GM23248 (cell line): ENCODE measurements around the gene SERBP1. TPM values are rescaled to one million over a fixed set of nuclear protein-coding genes. Genes with fewer than 3 reads are reported as not detected.

Experiments used
- DNase-seq: peaks from one replicate; pipeline ENCODE4 v3.0.0-alpha.2; 2015
- H2AFZ ChIP-seq: fragments of 200-600 bp; sonication (generic); 2 replicates; pipeline ENCODE4 v1.6.1; 2016; ENCODE audit warnings: antibody characterized with exemption
- H3F3A ChIP-seq: fragments of 200-600 bp; sonication (generic); 2 replicates; pipeline ENCODE4 v1.6.1; 2016; ENCODE audit warnings: mild to moderate bottlenecking, antibody characterized with exemption, mixed run types; ENCODE audit not compliant: insufficient read depth
- H3K27ac ChIP-seq: fragments of 200-600 bp; sonication (generic); 2 replicates; pipeline ENCODE4 v1.5.1; 2016; ENCODE audit warnings: mild to moderate bottlenecking
- H3K27me3 ChIP-seq: fragments of 200-600 bp; sonication (generic); replicated peaks from 2 replicates; pipeline ENCODE4 v1.6.1; 2016; ENCODE audit warnings: mild to moderate bottlenecking; ENCODE audit not compliant: insufficient read depth
- H3K36me3 ChIP-seq: fragments of 200-600 bp; sonication (generic); 2 replicates; pipeline ENCODE4 v1.6.1; 2016; ENCODE audit warnings: low read depth, mild to moderate bottlenecking
- H3K4me1 ChIP-seq: fragments of 200-600 bp; sonication (generic); 2 replicates; pipeline ENCODE4 v1.6.1; 2016; ENCODE audit warnings: mild to moderate bottlenecking; ENCODE audit not compliant: insufficient read depth
- H3K4me2 ChIP-seq: fragments of 200-600 bp; sonication (generic); one replicate; pipeline ENCODE4 v1.6.1; 2016; ENCODE audit warnings: mild to moderate bottlenecking; ENCODE audit not compliant: unreplicated experiment
- H3K4me3 ChIP-seq: fragments of 200-600 bp; sonication (generic); 2 replicates; pipeline ENCODE4 v1.5.1; 2016; ENCODE audit warnings: mild to moderate bottlenecking
- H3K79me2 ChIP-seq: fragments of 200-600 bp; sonication (generic); 2 replicates; pipeline ENCODE4 v1.6.1; 2016; ENCODE audit warnings: mild to moderate bottlenecking; ENCODE audit not compliant: insufficient read depth
- H3K9ac ChIP-seq: fragments of 200-600 bp; sonication (generic); 2 replicates; pipeline ENCODE4 v1.6.1; 2016; ENCODE audit warnings: mild to moderate bottlenecking
- H3K9me2 ChIP-seq: fragments of 200-600 bp; sonication (generic); 2 replicates; pipeline ENCODE4 v1.6.1; 2016; ENCODE audit warnings: mixed run types, mild to moderate bottlenecking, moderate library complexity; ENCODE audit not compliant: insufficient read depth
- H3K9me3 ChIP-seq: fragments of 200-600 bp; sonication (generic); one replicate; pipeline ENCODE4 v1.6.1; 2017; ENCODE audit warnings: low read depth
- H4K20me1 ChIP-seq: fragments of 200-600 bp; sonication (generic); 2 replicates; pipeline ENCODE4 v1.6.0; 2016; ENCODE audit not compliant: insufficient read depth
- EZH2 ChIP-seq: fragments of 200-600 bp; sonication (generic); IDR thresholded peaks from 2 replicates; pipeline ENCODE4 v1.6.1; 2018; ENCODE audit warnings: antibody characterized with exemption, mild to moderate bottlenecking; ENCODE audit not compliant: insufficient read depth, poor library complexity, severe bottlenecking
- EZH2phosphoT487 ChIP-seq: fragments of 200-600 bp; sonication (generic); IDR thresholded peaks from 2 replicates; pipeline ENCODE4 v1.6.1; 2018; ENCODE audit warnings: antibody characterized with exemption, moderate library complexity, mild to moderate bottlenecking, low read depth; ENCODE audit not compliant: insufficient read depth
- WGBS, 2 experiments: methylation state at CpG; one replicate each; pipeline ENCODE4 v1.1.6; 2015 to 2017; ENCODE audit warnings: low lambda C conversion rate in 2 of 2, low coverage in 1 of 2; ENCODE audit errors: missing lambda C conversion rate in 2 of 2; 5-methylcytosine and 5-hydroxymethylcytosine counted together
- in situ Hi-C: fragments of 300-500 bp; cut with MboI; formaldehyde crosslinking; loops from 2 replicates; pipeline ENCODE4 v1.15.0; 2020
- polyA plus RNA-seq: library from polyadenylated mRNA; unstranded; fragments of >200 nt; fragmentation: Nextera tagmentation; extraction: Ambion mirVana; gene quantifications from 2 replicates; pipeline ENCODE4 v1.2.1, GENCODE V29; 2016
- total RNA-seq: library from RNA; depleted of rRNA; stranded (reverse); fragments of >200 nt; shearing (Covaris generic); gene quantifications from 2 replicates; pipeline ENCODE4 v1.2.3, GENCODE V29; 2014

SERBP1 gene
- total and polyA plus RNA-seq, 2 experiments from 2014 or later, result 156 to 204 TPM

- no peak for TF ChIP-seq EZH2
- no peak for TF ChIP-seq EZH2phosphoT487
- Histone ChIP-seq H3K27ac (no peak overlapping the region), H3K4me2 (no peak overlapping the region), H3K79me2 (no peaks in the 10 kb centered on the region), H4K20me1 (no peaks in the 10 kb centered on the region), H2AFZ (no peak overlapping the region), H3K36me3 (no peaks in the 10 kb centered on the region), H3K4me3 (no peak overlapping the region), H3K9ac (no peak overlapping the region), H3K27me3 (no peaks in the 10 kb centered on the region; the same call in 1 of the 2 replicates), H3K4me1 (peaks cover 10% of the 10 kb centered on the region), H3K9me2 (no peaks in the 10 kb centered on the region), H3K9me3 (no peaks in the 10 kb centered on the region), H3F3A (no peaks in the 10 kb centered on the region)
- no peak for DNase-seq
- WGBS, 2 experiments, result 7 to 24% methylated on average over 2 of the region's 2 CpGs
- in situ Hi-C loops, result no loop called here
These were observed 41.9 kb upstream of the SERBP1 start for GRCh38 chr1:67472056-67472455.

- Histone ChIP-seq H3K4me2 (no peak overlapping the region), H4K20me1 (no peaks in the 10 kb centered on the region), H3K9me2 (no peaks in the 10 kb centered on the region), H3K4me3 (no peak overlapping the region), H2AFZ (no peak overlapping the region), H3F3A (no peaks in the 10 kb centered on the region), H3K4me1 (peaks cover 10% of the 10 kb centered on the region), H3K79me2 (no peaks in the 10 kb centered on the region), H3K27me3 (no peaks in the 10 kb centered on the region; the same call in 1 of the 2 replicates), H3K36me3 (no peaks in the 10 kb centered on the region), H3K9ac (no peak overlapping the region), H3K9me3 (no peaks in the 10 kb centered on the region), H3K27ac (no peak overlapping the region)
- TF ChIP-seq EZH2 (no peak), EZH2phosphoT487 (no peak)
- WGBS, 2 experiments, result 19 to 45% methylated on average over 3 of the region's 3 CpGs
- DNase-seq, result no peak
- in situ Hi-C loops, result no loop called here
These were observed 39.2 kb upstream of the SERBP1 start for GRCh38 chr1:67469431-67469830.

GRCh38 chr1:67468066-67468718 is 38.0 kb upstream of the SERBP1 start:
- Histone ChIP-seq H3F3A (no peaks in the 10 kb centered on the region), H3K79me2 (no peaks in the 10 kb centered on the region), H3K4me3 (no peak overlapping the region), H2AFZ (peak overlapping the region; percentile 20; the same call in 1 of the 2 replicates), H3K9me3 (no peaks in the 10 kb centered on the region), H3K4me2 (no peak overlapping the region), H3K9me2 (no peaks in the 10 kb centered on the region), H3K4me1 (peaks cover 10% of the 10 kb centered on the region), H3K36me3 (no peaks in the 10 kb centered on the region), H3K9ac (no peak overlapping the region), H3K27me3 (no peaks in the 10 kb centered on the region; the same call in 1 of the 2 replicates), H3K27ac (no peak overlapping the region), H4K20me1 (no peaks in the 10 kb centered on the region)
- in situ Hi-C loops, result no loop called here
- WGBS, 2 experiments, result 49 to 53% methylated on average over 4 of the region's 4 CpGs
- no peak for TF ChIP-seq EZH2
- TF ChIP-seq EZH2phosphoT487, result no peak
- DNase-seq, result peak; percentile 47

GRCh38 chr1:67465375-67465774 is 35.2 kb upstream of the SERBP1 start:
- H4K20me1 ChIP-seq, result no peaks in the 10 kb centered on the region
- no peak for TF ChIP-seq EZH2phosphoT487
- TF ChIP-seq EZH2, result no peak

More at GRCh38 chr1:67465375-67465774, 35.2 kb upstream of the SERBP1 start:
- H3K36me3 ChIP-seq, result no peaks in the 10 kb centered on the region
- H3K4me3 ChIP-seq, result no peak overlapping the region
- H3K9ac ChIP-seq, result no peak overlapping the region
- H3K27me3 ChIP-seq, result no peaks in the 10 kb centered on the region
- H2AFZ ChIP-seq, result no peak overlapping the region
- no peaks in the 10 kb centered on the region for H3K9me3 ChIP-seq
- H3K4me2 ChIP-seq, result no peak overlapping the region
- H3K79me2 ChIP-seq, result no peaks in the 10 kb centered on the region
- H3K27ac ChIP-seq, result no peak overlapping the region
- H3K4me1 ChIP-seq, result peaks cover 10% of the 10 kb centered on the region
- no peaks in the 10 kb centered on the region for H3F3A ChIP-seq
- no peaks in the 10 kb centered on the region for H3K9me2 ChIP-seq
- in situ Hi-C loops, result no loop called here
- DNase-seq, result no peak
- WGBS, 2 experiments, result 45 to 60% methylated on average over 4 of the region's 4 CpGs
